Activated T-cell treated with anti-CD3 and anti-CD28 coated beads for 48 hours (primary cell): ENCODE measurements around the gene GRB7.
"Not testable (repeated sequence)": the region's sequence is repeated elsewhere in the genome, so short reads cannot be mapped to it uniquely, and the experiment has no call there.

Experiments used
- DNase-seq: peaks from one replicate; pipeline ENCODE4 v3.0.0-alpha.2; 2020; ENCODE audit warnings: low read depth

GRB7 gene

GRCh38 chr17:39709998-39710964 is 27.5 kb upstream of the GRB7 start:
- DNase-seq, result no peak

DNA sequence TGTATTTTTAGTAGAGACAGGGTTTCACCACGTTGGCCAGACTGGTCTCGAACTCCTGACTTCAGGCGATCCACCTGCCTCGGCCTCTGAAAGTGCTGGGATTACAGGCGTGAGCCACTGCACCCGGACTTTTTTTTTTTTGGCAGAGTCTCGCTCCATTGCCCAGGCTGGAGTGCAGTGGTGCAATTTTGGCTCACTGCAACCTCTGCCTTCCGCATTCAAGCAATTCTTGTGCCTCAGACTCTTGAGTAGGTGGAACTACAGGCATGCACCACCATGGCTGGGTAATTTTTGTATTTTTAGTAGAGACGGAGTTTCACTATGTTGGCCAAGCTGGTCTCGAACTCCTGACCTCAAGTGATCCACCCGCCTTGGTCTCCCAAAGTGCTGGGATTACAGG is 26.7 kb upstream of the GRB7 start:
- not testable (repeated sequence) for DNase-seq

DNA sequence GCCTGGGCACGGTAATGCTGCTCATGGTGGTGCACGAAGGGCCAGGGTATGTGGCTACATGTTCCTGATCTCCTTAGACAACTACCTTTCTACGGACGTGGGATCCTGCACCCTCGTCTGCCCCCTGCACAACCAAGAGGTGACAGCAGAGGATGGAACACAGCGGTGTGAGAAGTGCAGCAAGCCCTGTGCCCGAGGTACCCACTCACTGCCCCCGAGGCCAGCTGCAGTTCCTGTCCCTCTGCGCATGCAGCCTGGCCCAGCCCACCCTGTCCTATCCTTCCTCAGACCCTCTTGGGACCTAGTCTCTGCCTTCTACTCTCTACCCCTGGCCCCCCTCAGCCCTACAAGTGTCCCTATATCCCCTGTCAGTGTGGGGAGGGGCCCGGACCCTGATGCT is 25.9 kb upstream of the GRB7 start:
- DNase-seq, result no peak

GRCh38 chr17:39714234-39714633 is 23.5 kb upstream of the GRB7 start:
- DNase-seq, result no peak

GRCh38 chr17:39715375-39716072 is 22.2 kb upstream of the GRB7 start:
- DNase-seq, result no peak

DNA sequence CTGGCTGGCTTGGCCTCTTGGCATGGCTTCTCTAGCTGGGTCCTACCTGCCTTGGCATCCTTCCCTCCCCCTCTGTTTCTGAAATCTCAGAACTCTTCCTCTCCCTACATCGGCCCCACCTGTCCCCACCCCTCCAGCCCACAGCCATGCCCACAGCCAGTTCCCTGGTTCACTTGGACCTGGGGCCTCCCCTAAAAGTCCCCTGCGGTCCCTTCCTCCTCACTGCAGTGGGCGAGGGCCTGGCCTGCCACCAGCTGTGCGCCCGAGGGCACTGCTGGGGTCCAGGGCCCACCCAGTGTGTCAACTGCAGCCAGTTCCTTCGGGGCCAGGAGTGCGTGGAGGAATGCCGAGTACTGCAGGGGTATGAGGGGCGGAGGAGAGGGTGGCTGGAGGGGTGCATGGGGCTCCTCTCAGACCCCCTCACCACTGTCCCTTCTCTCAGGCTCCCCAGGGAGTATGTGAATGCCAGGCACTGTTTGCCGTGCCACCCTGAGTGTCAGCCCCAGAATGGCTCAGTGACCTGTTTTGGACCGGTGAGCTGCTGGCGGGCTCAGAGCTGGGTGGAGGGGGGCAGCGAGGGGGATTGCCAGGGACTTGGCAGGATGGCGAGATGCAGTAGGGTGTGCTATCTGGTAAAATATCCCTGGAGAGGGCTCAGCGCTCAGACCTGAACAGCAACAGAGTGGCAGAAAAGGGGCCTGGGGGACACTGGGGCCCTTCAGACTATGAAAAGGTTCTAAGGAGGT is 21.5 kb upstream of the GRB7 start:
- no peak for DNase-seq

- no peak for DNase-seq
These were observed 20.7 kb upstream of the GRB7 start for GRCh38 chr17:39716879-39717536.

GRCh38 chr17:39717660-39718059 is 20.1 kb upstream of the GRB7 start:
- no peak for DNase-seq

DNA sequence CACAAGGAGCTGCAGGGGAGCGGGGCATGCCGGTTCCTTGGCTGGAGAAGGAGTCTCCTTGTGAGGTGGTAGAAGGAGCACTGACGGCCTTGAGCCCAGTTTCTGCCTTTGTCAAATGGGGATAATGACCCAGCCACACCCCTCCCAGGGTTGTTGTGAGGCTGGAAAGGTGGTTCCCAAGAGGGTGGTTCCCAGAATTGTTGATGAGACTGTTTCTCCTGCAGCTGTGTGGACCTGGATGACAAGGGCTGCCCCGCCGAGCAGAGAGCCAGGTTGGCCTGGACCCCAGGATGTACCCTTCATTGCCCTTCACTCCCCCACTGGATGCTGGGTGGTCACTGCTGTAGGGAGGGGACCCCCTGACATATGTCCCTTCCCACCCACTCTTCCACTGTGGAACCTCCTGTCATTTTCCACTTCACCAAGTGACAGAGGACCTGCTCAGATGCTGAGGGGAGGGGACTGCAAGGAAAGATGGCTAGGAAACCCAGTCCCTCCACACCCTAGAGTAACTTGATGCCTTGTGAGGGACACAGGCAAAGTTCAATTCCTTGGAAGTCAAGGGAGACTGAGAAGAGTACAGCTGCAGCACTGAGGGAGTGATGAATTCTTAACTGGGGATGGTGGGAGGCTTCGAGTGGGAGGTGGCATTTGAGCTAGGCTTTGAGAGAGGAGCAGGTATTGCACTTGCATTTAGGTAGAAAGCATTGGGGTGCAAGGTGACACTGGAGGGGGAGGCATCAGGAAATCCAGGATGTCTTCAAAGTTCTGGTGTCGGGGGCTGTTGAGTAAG is 18.0 kb upstream of the GRB7 start:
- no peak for DNase-seq

DNA sequence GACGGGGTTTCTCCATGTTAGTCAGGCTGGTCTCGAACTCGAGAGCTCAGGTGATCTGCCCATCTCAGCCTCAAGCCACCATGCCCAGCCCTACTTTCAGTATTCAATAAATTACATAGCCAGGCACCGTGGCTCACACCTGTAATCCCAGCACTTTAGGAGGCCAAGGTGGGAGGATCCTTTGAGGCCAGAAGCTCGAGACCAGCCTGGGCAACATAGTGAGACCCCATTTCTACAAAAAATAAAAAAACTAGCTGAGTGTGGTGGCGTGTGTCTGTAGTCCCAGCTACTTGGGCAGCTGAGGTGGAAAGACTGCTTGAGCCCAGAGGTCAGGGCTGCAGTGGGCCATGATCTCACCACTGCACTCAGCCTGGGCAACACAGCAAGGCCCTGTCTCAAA is 15.6 kb upstream of the GRB7 start:
- no peak for DNase-seq

GRCh38 chr17:39722965-39723848 is 14.5 kb upstream of the GRB7 start:
- peak; percentile 23 for DNase-seq

DNA sequence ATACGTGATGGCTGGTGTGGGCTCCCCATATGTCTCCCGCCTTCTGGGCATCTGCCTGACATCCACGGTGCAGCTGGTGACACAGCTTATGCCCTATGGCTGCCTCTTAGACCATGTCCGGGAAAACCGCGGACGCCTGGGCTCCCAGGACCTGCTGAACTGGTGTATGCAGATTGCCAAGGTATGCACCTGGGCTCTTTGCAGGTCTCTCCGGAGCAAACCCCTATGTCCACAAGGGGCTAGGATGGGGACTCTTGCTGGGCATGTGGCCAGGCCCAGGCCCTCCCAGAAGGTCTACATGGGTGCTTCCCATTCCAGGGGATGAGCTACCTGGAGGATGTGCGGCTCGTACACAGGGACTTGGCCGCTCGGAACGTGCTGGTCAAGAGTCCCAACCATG is 13.0 kb upstream of the GRB7 start:
- DNase-seq, result no peak

GRCh38 chr17:39725923-39726322 is 11.8 kb upstream of the GRB7 start:
- DNase-seq, result not testable (repeated sequence)

- DNase-seq, result no peak
These were observed 11.1 kb upstream of the GRB7 start for GRCh38 chr17:39726617-39727016.

GRCh38 chr17:39727556-39727955 is 10.2 kb upstream of the GRB7 start:
- no peak for DNase-seq

- no peak for DNase-seq
These were observed 8.4 kb upstream of the GRB7 start for GRCh38 chr17:39729280-39729851.

- DNase-seq, result peak; percentile 94
These were observed 7.4 kb upstream of the GRB7 start, which contains the start of gene MIEN1 for GRCh38 chr17:39730095-39730921. MIEN1 (minus strand) TSS chr17:39730532; CDS start chr17:39730495, 37 bp downstream.

- no peak for DNase-seq
These were observed 5.2 kb upstream of the GRB7 start for GRCh38 chr17:39732586-39732985.

DNA sequence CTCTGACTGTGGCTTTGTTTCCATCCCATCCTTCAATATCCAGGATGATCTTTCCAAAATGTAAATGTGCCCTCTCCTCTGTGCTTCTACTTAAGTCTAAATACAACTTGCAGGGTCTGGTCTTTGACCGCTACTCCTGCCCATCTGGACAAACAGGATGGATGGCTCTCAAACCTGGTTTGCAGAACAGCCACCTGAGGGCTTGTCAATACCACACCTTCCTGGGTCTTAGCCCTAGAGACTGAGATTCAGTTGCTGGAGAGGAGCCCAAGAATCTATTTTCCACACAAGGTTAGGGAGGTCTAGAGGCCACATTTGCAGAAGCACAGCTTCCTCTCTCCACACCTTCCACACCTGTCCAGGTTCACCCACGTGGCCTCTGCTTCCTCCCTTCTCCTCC is 1.9 kb upstream of the GRB7 start:
- no peak for DNase-seq
